HCT116 (cell line): Measurements from ENCODE around the gene NSUN7. TPM values are rescaled to one million over a fixed set of nuclear protein-coding genes. Genes with fewer than 3 reads are reported as not detected.

ENCODE experiments used
- ATAC-seq: fragments of 200-7000 bp; cut with Tn5 transposase; 2 replicates; pipeline ENCODE4 v1.9.1; 2020; ENCODE audit warnings: mild to moderate bottlenecking, moderate library complexity
- BruUV-seq: library from RNA; stranded (reverse); fragments of 400-500 nt; replicated peaks from 2 replicates; lab custom pipeline; 2021; lab: Mats Ljungman, UMichigan
- CTCF ChIA-PET: fragments of 300-600 bp; sonication (Branson Sonifier 250); formaldehyde crosslinking; loops from one replicate; lab custom pipeline; 2021; ENCODE audit warnings: antibody characterized with exemption; lab: Charles Lee
- POLR2A ChIA-PET: fragments of 300-600, 350-600 bp; sonication (Branson Sonifier 250); formaldehyde crosslinking; loops from one replicate; lab custom pipeline; 2021; ENCODE audit warnings: antibody characterized with exemption; lab: Charles Lee
- RAD21 ChIA-PET, 2 experiments: fragments of 300-600 bp; sonication (Branson Sonifier 250); formaldehyde crosslinking; loops; one replicate each; lab custom pipeline; 2023; ENCODE audit warnings: low total read pairs in 2 of 2; ENCODE audit not compliant: uncharacterized antibody in 2 of 2, unreplicated experiment in 2 of 2, low non-redundant PET in 1 of 2; lab: Charles Lee
- DNase-seq: peaks from one replicate; pipeline ENCODE4 v3.0.0-alpha.2; 2010; ENCODE audit warnings: low read depth, low spot score
- H2AFZ ChIP-seq: fragments of 200-600 bp; shearing (Covaris generic), sonication (generic); 2 replicates; pipeline ENCODE4 v1.6.1; 2017; ENCODE audit warnings: low read depth, mixed run types, mixed read lengths, antibody characterized with exemption, low read length; ENCODE audit not compliant: poor library complexity, severe bottlenecking
- H3K27ac ChIP-seq: 2 replicates; pipeline ENCODE4 v1.5.1; 2012; ENCODE audit warnings: low read depth, low read length
- H3K27me3 ChIP-seq: fragments of 200-600 bp; sonication (generic); 2 replicates; pipeline ENCODE4 v1.6.1; 2016; ENCODE audit warnings: mixed run types, low read length, mixed read lengths; ENCODE audit not compliant: insufficient read depth
- H3K36me3 ChIP-seq, 2 experiments: fragments of 200-500 bp in 1 of 2; fragments of 200-600 bp in 1 of 2; sonication (Bioruptor generic) in 1 of 2; sonication (generic) in 1 of 2; 2 replicates each; pipeline versions ENCODE4 v1.5.1 to v1.6.1; 2014 to 2016; ENCODE audit warnings: low read length in 2 of 2, inconsistent platforms in 1 of 2, mixed read lengths in 1 of 2, mixed run types in 1 of 2; ENCODE audit not compliant: insufficient read depth in 2 of 2, control insufficient read depth in 1 of 2
- H3K4me1 ChIP-seq, 2 experiments: fragments of 200-600 bp in 1 of 2; sonication (generic) in 1 of 2; 2 replicates each; pipeline versions ENCODE4 v1.5.1 to v1.6.1; 2012 to 2017; ENCODE audit warnings: low read length in 2 of 2, inconsistent platforms in 1 of 2, mild to moderate bottlenecking in 1 of 2, mixed read lengths in 1 of 2, mixed run types in 1 of 2, moderate library complexity in 1 of 2; ENCODE audit not compliant: insufficient read depth in 2 of 2, control insufficient read depth in 1 of 2
- H3K4me2 ChIP-seq: fragments of 200-600 bp; sonication (generic); 2 replicates; pipeline ENCODE4 v1.6.1; 2017; ENCODE audit warnings: mixed run types, low read length, mixed read lengths
- H3K4me3 ChIP-seq, 2 experiments: fragments of 200-600 bp in 1 of 2; sonication (generic) in 1 of 2; replicated peaks in 1 of 2; 2 replicates each; pipeline ENCODE4 v1.5.1; 2011 to 2016; ENCODE audit warnings: low read length in 2 of 2, control low read depth in 1 of 2, low read depth in 1 of 2, mild to moderate bottlenecking in 1 of 2, mixed read lengths in 1 of 2, mixed run types in 1 of 2
- H3K79me2 ChIP-seq: fragments of 200-600 bp; sonication (generic); 2 replicates; pipeline ENCODE4 v1.6.1; 2017; ENCODE audit warnings: mild to moderate bottlenecking, mixed run types, low read length, moderate library complexity, mixed read lengths; ENCODE audit not compliant: insufficient read depth
- H3K9ac ChIP-seq: fragments of 200-600 bp; sonication (generic); 2 replicates; pipeline ENCODE4 v1.6.1; 2016; ENCODE audit warnings: low read length, mixed read lengths
- H3K9me2 ChIP-seq: fragments of 200-600 bp; sonication (generic), shearing (Covaris generic); 2 replicates; pipeline ENCODE4 v1.6.1; 2017; ENCODE audit warnings: mixed run types, mild to moderate bottlenecking, moderate library complexity; ENCODE audit not compliant: insufficient read depth
- H3K9me3 ChIP-seq, 2 experiments: fragments of 200-500 bp in 1 of 2; fragments of 200-600 bp in 1 of 2; sonication (Bioruptor generic) in 1 of 2; sonication (generic) in 1 of 2; 2 replicates each; pipeline ENCODE4 v1.6.1; 2014 to 2017; ENCODE audit warnings: low read length in 2 of 2, mixed read lengths in 2 of 2, inconsistent platforms in 1 of 2, low read depth in 1 of 2, mild to moderate bottlenecking in 1 of 2, mixed run types in 1 of 2, moderate library complexity in 1 of 2; ENCODE audit not compliant: control insufficient read depth in 1 of 2, insufficient read depth in 1 of 2
- H4K20me1 ChIP-seq: fragments of 200-600 bp; sonication (generic), shearing (Covaris generic); 2 replicates; pipeline ENCODE4 v1.6.1; 2017; ENCODE audit warnings: mixed run types, mild to moderate bottlenecking, moderate library complexity; ENCODE audit not compliant: insufficient read depth
- CBX3 ChIP-seq: IDR thresholded peaks from 2 replicates; pipeline ENCODE4 v1.6.1; 2012; ENCODE audit warnings: low read depth
- CEBPB ChIP-seq: IDR thresholded peaks from 2 replicates; pipeline ENCODE4 v1.6.1; 2012; ENCODE audit warnings: low read depth
- CTCF ChIP-seq, 3 experiments: fragments of 200-600 bp in 1 of 3; sonication (generic) in 1 of 3; IDR thresholded peaks in 2 of 3; conservative IDR thresholded peaks in 1 of 3; 2 replicates each; pipeline ENCODE4 v1.5.1; 2012 to 2017; ENCODE audit warnings: low read depth in 2 of 3, low read length in 2 of 3, antibody characterized with exemption in 1 of 3, borderline replicate concordance in 1 of 3, control low read depth in 1 of 3, mild to moderate bottlenecking in 1 of 3, mixed read lengths in 1 of 3, mixed run types in 1 of 3, moderate library complexity in 1 of 3; ENCODE audit not compliant: insufficient read depth in 1 of 3
- EZH2 ChIP-seq: fragments of 200-600 bp; sonication (generic); IDR thresholded peaks from 2 replicates; pipeline ENCODE4 v1.6.1; 2017; ENCODE audit warnings: antibody characterized with exemption, mixed run types
- POLR2AphosphoS5 ChIP-seq: IDR thresholded peaks from 2 replicates; pipeline ENCODE4 v1.6.1; 2011; ENCODE audit warnings: mild to moderate bottlenecking, low read depth, low read length, moderate library complexity
- RAD21 ChIP-seq: IDR thresholded peaks from 2 replicates; pipeline ENCODE4 v1.6.1; 2012; ENCODE audit warnings: low read depth, mild to moderate bottlenecking
- REST ChIP-seq: IDR thresholded peaks from 2 replicates; pipeline ENCODE4 v1.6.1; 2012; ENCODE audit warnings: low read depth
- SP1 ChIP-seq: IDR thresholded peaks from 2 replicates; pipeline ENCODE4 v1.6.1; 2012; ENCODE audit warnings: low read depth
- SRF ChIP-seq: IDR thresholded peaks from 2 replicates; pipeline ENCODE4 v1.6.1; 2012; ENCODE audit warnings: low read depth
- TCF7L2 ChIP-seq: IDR thresholded peaks from 2 replicates; pipeline ENCODE4 v1.7.0; 2011; ENCODE audit warnings: borderline replicate concordance, inconsistent platforms; ENCODE audit not compliant: insufficient read depth, insufficient read length; ENCODE audit errors: extremely low read depth
- YY1 ChIP-seq: IDR thresholded peaks from 2 replicates; pipeline ENCODE4 v1.6.1; 2011; ENCODE audit warnings: low read length, low read depth, moderate library complexity, mild to moderate bottlenecking; ENCODE audit not compliant: insufficient replicate concordance; ENCODE audit errors: extremely low read depth
- ZBTB33 ChIP-seq: IDR thresholded peaks from 2 replicates; pipeline ENCODE4 v1.6.1; 2011; ENCODE audit warnings: mild to moderate bottlenecking, low read length, moderate library complexity; ENCODE audit not compliant: insufficient replicate concordance; ENCODE audit errors: extremely low read depth
- intact Hi-C: fragments of 100-400 bp; cut with micrococcal nuclease; formaldehyde crosslinking; loops from 2 replicates; pipeline ENCODE4 v1.10.0; 2022
- total RNA-seq: library from RNA; stranded (reverse); gene quantifications from one replicate; pipeline ENCODE4 v1.2.1, GENCODE V29; 2021; ENCODE audit not compliant: unreplicated experiment

Gene NSUN7
- total RNA-seq, 1 experiment from 2014 or later, result 0.07 TPM

- no peak for TF ChIP-seq ZBTB33
- TF ChIP-seq POLR2AphosphoS5, result no peak
- TF ChIP-seq SP1, result no peak
- TF ChIP-seq YY1, result no peak
- TF ChIP-seq CBX3, result no peak
- no peak for TF ChIP-seq TCF7L2
- no peak for TF ChIP-seq EZH2
- TF ChIP-seq CEBPB, result no peak
- TF ChIP-seq SRF, result no peak
Measured at GRCh38 chr4:40718586-40718985, 31.2 kb upstream of the NSUN7 start (continued).

- H3K9me3 ChIP-seq, result no peaks in the 10 kb centered on the region
- no peaks in the 10 kb centered on the region for H4K20me1 ChIP-seq
- CTCF ChIA-PET, result interaction anchor here (0.8 to 2.6 kb wide), 9 partner anchors 9 to 402 kb away, joined by 3 to 15 read pairs (median 3); no protein-coding TSS in a partner anchor
- H3K9ac ChIP-seq, result no peak overlapping the region
- RAD21 ChIA-PET, result interaction anchor here in 1 of 2 experiments (0.6 kb wide), 1 partner anchor 663 kb away, joined by 3 read pairs; no protein-coding TSS in a partner anchor
- H3K4me1 ChIP-seq, result peaks cover 0 to 20% of the 10 kb centered on the region in 2 experiments; a peak in 3 of 4 replicates
- H3K27me3 ChIP-seq, result no peaks in the 10 kb centered on the region
- no peak overlapping the region; the same call in 1 of the 2 replicates for H3K4me2 ChIP-seq
- H3K27ac ChIP-seq, result no peak overlapping the region
- TF ChIP-seq RAD21 (peak; percentile 94), CTCF (IDR thresholded peaks at IDR 0.05 in 2 of 3, conservative IDR thresholded peaks at IDR 0.05 in 1 of 3; ENCODE audit: borderline replicate concordance in 1 of 3, insufficient read depth in 1 of 3, low read depth in 2 of 3, low read length in 2 of 3) (peak; percentile 59 to 72 (median 61); a peak in 4 of 6 replicates), REST (no peak)
- no peaks in the 10 kb centered on the region for H3K79me2 ChIP-seq
- H3K36me3 ChIP-seq, result no peaks in the 10 kb centered on the region
- POLR2A ChIA-PET, result no interaction called here
- peak; percentile 61 for DNase-seq
- BruUV-seq, result no TSS peak
- no peak overlapping the region for H3K4me3 ChIP-seq
- H2AFZ ChIP-seq, result peak overlapping the region; percentile 97
- no peaks in the 10 kb centered on the region for H3K9me2 ChIP-seq
- intact Hi-C loops, result loop anchor here (1.0 to 10.0 kb wide), 5 partner anchors 167 to 662 kb away; partner anchors contain the start of gene N4BP2
- peak; percentile 98 for ATAC-seq
Measured at GRCh38 chr4:40719008-40719623, 30.6 kb upstream of the NSUN7 start.
